DOHH2 (cell line): ENCODE data around the gene BNIP2.

Source experiments
- H3F3A ChIP-seq: fragments of 200-600 bp; sonication (generic), shearing (Covaris generic); 2 replicates; pipeline ENCODE4 v1.6.0; 2016; ENCODE audit warnings: antibody characterized with exemption, mild to moderate bottlenecking; ENCODE audit not compliant: control insufficient read depth, insufficient read depth
- H3K27ac ChIP-seq: fragments of 200-600 bp; sonication (generic); 2 replicates; pipeline ENCODE4 v1.5.1; 2014; ENCODE audit warnings: low read depth, mild to moderate bottlenecking, low read length, moderate library complexity
- H3K27me3 ChIP-seq: fragments of 200-600 bp; sonication (generic); 2 replicates; pipeline ENCODE4 v1.6.1; 2014; ENCODE audit warnings: mild to moderate bottlenecking, low read length, mixed read lengths; ENCODE audit not compliant: control insufficient read depth
- H3K36me3 ChIP-seq: fragments of 200-600 bp; sonication (generic); 2 replicates; pipeline ENCODE4 v1.6.1; 2014; ENCODE audit warnings: mild to moderate bottlenecking, low read length, moderate library complexity, mixed read lengths; ENCODE audit not compliant: control insufficient read depth
- H3K4me1 ChIP-seq: fragments of 200-600 bp; sonication (generic); 2 replicates; pipeline ENCODE4 v1.6.1; 2014; ENCODE audit warnings: mild to moderate bottlenecking, low read length, mixed read lengths; ENCODE audit not compliant: control insufficient read depth
- H3K4me2 ChIP-seq: fragments of 200-600 bp; sonication (generic); 2 replicates; pipeline ENCODE4 v1.6.0; 2014; ENCODE audit warnings: mild to moderate bottlenecking, low read length, moderate library complexity
- H3K4me3 ChIP-seq: fragments of 200-600 bp; sonication (generic); 2 replicates; pipeline ENCODE4 v1.5.1; 2014; ENCODE audit warnings: mild to moderate bottlenecking, low read length, mixed read lengths
- H3K79me2 ChIP-seq: fragments of 200-600 bp; sonication (generic); 2 replicates; pipeline ENCODE4 v1.6.1; 2014; ENCODE audit warnings: mild to moderate bottlenecking, low read length, mixed read lengths; ENCODE audit not compliant: control insufficient read depth
- H3K9me2 ChIP-seq: fragments of 200-600 bp; sonication (generic); replicated peaks from 2 replicates; pipeline ENCODE4 v1.6.1; 2014; ENCODE audit warnings: mild to moderate bottlenecking, low read length, mixed read lengths; ENCODE audit not compliant: control insufficient read depth
- H3K9me3 ChIP-seq: fragments of 200-600 bp; sonication (generic); 2 replicates; pipeline ENCODE4 v1.6.1; 2014; ENCODE audit warnings: antibody characterized with exemption, low read length, mixed read lengths; ENCODE audit not compliant: control insufficient read depth, insufficient read depth
- H4K20me1 ChIP-seq: fragments of 200-600 bp; sonication (generic); 2 replicates; pipeline ENCODE4 v1.6.0; 2014; ENCODE audit warnings: low read depth, mild to moderate bottlenecking, antibody characterized with exemption, low read length, moderate library complexity; ENCODE audit not compliant: control insufficient read depth, insufficient read depth
- EZH2phosphoT487 ChIP-seq: fragments of 200-600 bp; sonication (generic); IDR thresholded peaks from 2 replicates; pipeline ENCODE4 v1.6.1; 2017; ENCODE audit warnings: borderline replicate concordance, mild to moderate bottlenecking, antibody characterized with exemption, low read length, moderate library complexity, mixed read lengths
- TF ChIP-seq, protein P1 (sequence below): fragments of 200-600 bp; sonication (generic); IDR thresholded peaks from one replicate; pipeline ENCODE4 v1.5.1; 2014; ENCODE audit warnings: antibody characterized with exemption, mild to moderate bottlenecking, low read depth, low read length; ENCODE audit not compliant: poor library complexity, severe bottlenecking

The BNIP2 gene

DNA sequence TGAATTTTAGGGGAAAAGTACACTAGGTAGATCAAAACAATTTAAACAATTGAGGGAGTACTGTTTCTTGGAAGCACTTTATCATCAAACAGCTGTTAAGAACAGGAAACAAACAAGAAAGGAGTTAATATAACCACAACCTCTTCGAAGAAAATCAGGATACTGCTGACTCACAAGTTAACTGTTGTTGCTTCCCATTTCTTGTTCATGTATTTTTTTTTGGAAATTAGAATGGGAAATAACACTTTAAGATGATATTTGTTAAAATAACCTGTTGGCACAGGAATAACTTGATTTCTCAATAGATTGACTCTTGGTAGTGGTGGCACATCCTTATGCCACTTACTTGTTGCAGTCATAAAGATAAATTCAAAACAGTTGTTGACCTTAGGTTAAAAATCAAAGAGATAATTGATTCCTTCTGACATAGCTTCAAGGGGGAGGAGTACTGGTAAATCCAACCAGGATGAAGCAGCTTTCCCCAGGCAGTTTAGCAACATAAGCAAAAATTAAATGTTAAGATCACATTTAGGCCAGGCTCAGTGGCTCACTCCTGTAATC lies 3.3 kb downstream of the BNIP2 start:
- Histone ChIP-seq H3K9me2 (no peaks in the 10 kb centered on the region), H4K20me1 (peaks cover 33% of the 10 kb centered on the region), H3K9me3 (no peaks in the 10 kb centered on the region), H3K27ac (peak overlapping the region; percentile 80), H3K4me2 (peak overlapping the region; percentile 81), H3K4me1 (peaks cover 40% of the 10 kb centered on the region), H3K79me2 (peaks cover 86% of the 10 kb centered on the region), H3K27me3 (no peaks in the 10 kb centered on the region), H3F3A (peaks cover 27% of the 10 kb centered on the region), H3K36me3 (peaks cover 79% of the 10 kb centered on the region), H3K4me3 (peak overlapping the region; percentile 96)
- no peak for TF ChIP-seq EZH2phosphoT487
- TF ChIP-seq, protein P1, sequence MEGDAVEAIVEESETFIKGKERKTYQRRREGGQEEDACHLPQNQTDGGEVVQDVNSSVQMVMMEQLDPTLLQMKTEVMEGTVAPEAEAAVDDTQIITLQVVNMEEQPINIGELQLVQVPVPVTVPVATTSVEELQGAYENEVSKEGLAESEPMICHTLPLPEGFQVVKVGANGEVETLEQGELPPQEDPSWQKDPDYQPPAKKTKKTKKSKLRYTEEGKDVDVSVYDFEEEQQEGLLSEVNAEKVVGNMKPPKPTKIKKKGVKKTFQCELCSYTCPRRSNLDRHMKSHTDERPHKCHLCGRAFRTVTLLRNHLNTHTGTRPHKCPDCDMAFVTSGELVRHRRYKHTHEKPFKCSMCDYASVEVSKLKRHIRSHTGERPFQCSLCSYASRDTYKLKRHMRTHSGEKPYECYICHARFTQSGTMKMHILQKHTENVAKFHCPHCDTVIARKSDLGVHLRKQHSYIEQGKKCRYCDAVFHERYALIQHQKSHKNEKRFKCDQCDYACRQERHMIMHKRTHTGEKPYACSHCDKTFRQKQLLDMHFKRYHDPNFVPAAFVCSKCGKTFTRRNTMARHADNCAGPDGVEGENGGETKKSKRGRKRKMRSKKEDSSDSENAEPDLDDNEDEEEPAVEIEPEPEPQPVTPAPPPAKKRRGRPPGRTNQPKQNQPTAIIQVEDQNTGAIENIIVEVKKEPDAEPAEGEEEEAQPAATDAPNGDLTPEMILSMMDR, result no peak

GRCh38 chr15:59680870-59681269 lies 8.2 kb downstream of the BNIP2 start:
- H4K20me1 ChIP-seq, result peaks cover 22% of the 10 kb centered on the region
- H3K9me3 ChIP-seq, result no peaks in the 10 kb centered on the region
- TF ChIP-seq EZH2phosphoT487, result no peak
- TF ChIP-seq, protein P1, result no peak
- H3K4me1 ChIP-seq, result peaks cover 11% of the 10 kb centered on the region
- H3K9me2 ChIP-seq, result no peaks in the 10 kb centered on the region
- H3K4me3 ChIP-seq, result no peak overlapping the region
- no peak overlapping the region for H3K27ac ChIP-seq
- H3F3A ChIP-seq, result 0 out of 2 replicates have a peak, but pooled peaks cover 8% of the 10 kb centered on the region
- no peak overlapping the region for H3K4me2 ChIP-seq
- H3K36me3 ChIP-seq, result peaks cover 97% of the 10 kb centered on the region
- peaks cover 55% of the 10 kb centered on the region for H3K79me2 ChIP-seq
- no peaks in the 10 kb centered on the region for H3K27me3 ChIP-seq

DNA sequence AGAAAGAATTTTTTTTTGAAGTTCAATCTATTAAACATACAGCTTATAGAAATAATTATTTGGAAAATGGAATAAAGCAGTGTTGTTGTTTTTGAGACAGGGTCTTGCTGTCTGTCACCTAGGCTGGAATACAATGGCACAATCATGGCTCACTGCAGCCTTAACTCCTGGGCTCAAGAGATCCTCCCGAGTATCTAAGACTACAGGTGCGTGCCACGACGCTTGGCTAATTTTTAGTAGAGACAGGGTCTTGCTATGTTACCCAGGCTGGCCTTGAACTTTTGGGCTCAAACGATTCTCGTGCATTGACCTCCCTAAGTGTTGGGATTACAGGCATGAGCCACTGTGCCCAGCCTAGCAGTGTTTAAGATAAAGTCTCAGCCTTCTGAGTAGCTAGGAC lies 8.8 kb downstream of the BNIP2 start:
- peaks cover 6% of the 10 kb centered on the region for H3K4me1 ChIP-seq
- no peak overlapping the region for H3K4me2 ChIP-seq
- no peaks in the 10 kb centered on the region for H3K9me2 ChIP-seq
- peaks cover 17% of the 10 kb centered on the region for H4K20me1 ChIP-seq
- H3K9me3 ChIP-seq, result no peaks in the 10 kb centered on the region
- no peak overlapping the region for H3K4me3 ChIP-seq
- peaks cover 97% of the 10 kb centered on the region for H3K36me3 ChIP-seq
- no peaks in the 10 kb centered on the region for H3K27me3 ChIP-seq
- no peak overlapping the region for H3K27ac ChIP-seq
- TF ChIP-seq, protein P1, result no peak
- no peak for TF ChIP-seq EZH2phosphoT487
- 0 out of 2 replicates have a peak, but pooled peaks cover 11% of the 10 kb centered on the region for H3F3A ChIP-seq
- H3K79me2 ChIP-seq, result peaks cover 52% of the 10 kb centered on the region
